ENCODE data around the gene CACNA1E.

The CACNA1E gene

DNA sequence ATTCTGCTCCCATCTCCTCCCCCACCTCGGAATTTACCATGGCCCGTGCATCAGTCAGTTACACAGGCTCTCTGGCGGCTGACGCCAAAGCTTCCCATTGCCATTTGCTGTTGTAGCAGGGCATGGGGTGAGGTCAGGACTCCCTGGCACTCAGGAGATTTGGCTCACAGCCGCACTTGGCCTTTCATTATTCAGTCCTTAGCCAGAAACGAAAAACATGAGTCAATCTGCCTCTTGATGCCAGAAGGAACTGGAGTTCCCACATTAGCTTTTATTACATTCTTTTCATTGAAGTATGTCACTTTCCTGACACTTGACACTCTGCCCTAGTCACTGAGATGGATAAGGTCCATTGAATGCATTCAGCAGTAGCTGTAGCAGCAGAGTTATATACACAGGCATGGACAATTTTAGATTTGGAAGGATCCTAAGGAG lies 260.6 kb downstream of the CACNA1E start:
- H3K27ac ChIP-seq = no peak overlapping the region

DNA sequence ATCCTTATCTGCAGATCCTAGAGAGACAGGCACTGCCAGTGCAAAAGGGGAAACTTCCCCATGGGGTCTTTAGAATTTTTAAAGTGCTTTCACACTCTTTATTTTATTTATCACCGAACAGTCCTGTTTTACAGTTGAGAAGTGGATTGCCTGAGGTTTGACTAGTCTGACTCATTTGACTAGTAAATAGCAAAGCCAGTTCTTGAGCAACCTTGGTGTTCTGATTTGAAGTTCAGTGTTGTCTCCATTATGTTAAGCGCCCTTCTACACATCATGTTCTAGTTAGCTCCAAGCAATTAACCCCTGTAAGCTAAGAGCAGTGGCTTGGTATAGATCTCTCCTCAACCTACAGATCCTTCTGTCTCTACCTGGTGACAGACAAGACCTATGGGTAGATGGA lies 262.9 kb downstream of the CACNA1E start:
- TF ChIP-seq, protein P1, sequence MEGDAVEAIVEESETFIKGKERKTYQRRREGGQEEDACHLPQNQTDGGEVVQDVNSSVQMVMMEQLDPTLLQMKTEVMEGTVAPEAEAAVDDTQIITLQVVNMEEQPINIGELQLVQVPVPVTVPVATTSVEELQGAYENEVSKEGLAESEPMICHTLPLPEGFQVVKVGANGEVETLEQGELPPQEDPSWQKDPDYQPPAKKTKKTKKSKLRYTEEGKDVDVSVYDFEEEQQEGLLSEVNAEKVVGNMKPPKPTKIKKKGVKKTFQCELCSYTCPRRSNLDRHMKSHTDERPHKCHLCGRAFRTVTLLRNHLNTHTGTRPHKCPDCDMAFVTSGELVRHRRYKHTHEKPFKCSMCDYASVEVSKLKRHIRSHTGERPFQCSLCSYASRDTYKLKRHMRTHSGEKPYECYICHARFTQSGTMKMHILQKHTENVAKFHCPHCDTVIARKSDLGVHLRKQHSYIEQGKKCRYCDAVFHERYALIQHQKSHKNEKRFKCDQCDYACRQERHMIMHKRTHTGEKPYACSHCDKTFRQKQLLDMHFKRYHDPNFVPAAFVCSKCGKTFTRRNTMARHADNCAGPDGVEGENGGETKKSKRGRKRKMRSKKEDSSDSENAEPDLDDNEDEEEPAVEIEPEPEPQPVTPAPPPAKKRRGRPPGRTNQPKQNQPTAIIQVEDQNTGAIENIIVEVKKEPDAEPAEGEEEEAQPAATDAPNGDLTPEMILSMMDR (conservative IDR thresholded peaks at IDR 0.05) = no peak
- no peak for TF ChIP-seq ZFX (IDR thresholded peaks at IDR 0.05)
- no peak overlapping the region for H3K27ac ChIP-seq

More for the DNA sequence above, 260.6 kb downstream of the CACNA1E start:
- TF ChIP-seq, protein P1 (conservative IDR thresholded peaks at IDR 0.05) = no peak
- TF ChIP-seq ZFX (IDR thresholded peaks at IDR 0.05) = no peak

DNA sequence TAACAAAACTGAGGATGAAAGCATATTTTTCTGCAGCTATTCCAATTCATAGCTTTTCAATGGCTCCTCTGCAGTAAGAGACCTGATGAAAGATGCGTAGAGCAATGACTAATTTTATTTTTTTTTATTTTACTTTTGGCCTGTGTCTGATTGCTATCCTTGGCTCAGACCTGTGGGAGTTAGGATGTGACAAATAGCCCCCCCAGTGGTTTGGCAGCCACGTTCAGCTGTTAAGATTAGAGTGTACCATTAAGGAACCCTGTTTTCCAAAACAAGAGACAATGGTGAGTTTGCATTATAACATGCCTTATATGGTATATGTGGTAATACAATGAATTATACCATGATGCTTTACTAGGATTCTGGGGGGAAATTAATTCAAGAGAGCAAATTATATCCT lies 264.7 kb downstream of the CACNA1E start:
- H3K27ac ChIP-seq = no peak overlapping the region
- TF ChIP-seq ZFX (IDR thresholded peaks at IDR 0.05) = no peak
- TF ChIP-seq, protein P1 (conservative IDR thresholded peaks at IDR 0.05) = no peak

DNA sequence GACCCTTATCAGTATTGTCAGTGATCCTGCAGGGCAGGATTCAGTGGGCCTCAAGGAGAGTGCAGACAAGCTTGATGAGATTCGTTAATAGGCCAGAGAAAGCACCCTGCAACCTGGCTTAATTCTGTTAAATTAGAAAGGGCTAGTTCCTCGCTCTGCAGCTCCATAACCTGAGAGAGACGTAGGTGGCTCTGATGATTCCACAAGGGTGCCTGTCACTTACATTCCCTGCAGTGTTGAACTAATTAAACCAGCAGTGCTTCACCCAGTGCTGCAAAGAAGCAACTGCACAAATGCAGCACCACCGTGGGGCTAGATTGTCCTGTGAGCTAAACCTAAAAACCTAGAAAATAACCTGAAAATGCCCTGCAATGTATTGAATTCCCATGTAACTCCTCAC lies 270.8 kb downstream of the CACNA1E start:
- TF ChIP-seq, protein P1 (conservative IDR thresholded peaks at IDR 0.05) = no peak
- TF ChIP-seq ZFX (IDR thresholded peaks at IDR 0.05) = no peak
- H3K27ac ChIP-seq = no peak overlapping the region

DNA sequence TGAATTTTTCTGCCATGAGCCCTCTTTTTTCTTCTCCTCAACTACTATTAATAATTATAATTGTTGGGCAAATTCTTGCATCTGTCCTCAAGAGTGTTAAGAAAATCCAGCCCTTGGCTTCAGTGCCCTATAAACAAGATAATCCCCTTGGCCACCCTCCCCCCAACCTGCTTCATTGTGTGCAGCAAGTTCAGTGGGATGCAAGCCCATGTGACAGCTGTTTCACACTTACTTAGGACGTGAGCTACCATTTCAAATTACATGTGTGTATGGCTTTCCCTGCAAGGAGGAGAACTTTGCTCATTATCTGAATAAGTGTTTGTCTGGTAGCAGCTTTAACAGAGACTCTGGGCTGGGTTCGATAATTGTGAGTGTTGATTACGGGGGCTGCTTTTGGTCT lies 276.2 kb downstream of the CACNA1E start:
- H3K27ac ChIP-seq = no peak overlapping the region
- TF ChIP-seq, protein P1 (conservative IDR thresholded peaks at IDR 0.05) = no peak
- no peak for TF ChIP-seq ZFX (IDR thresholded peaks at IDR 0.05)

DNA sequence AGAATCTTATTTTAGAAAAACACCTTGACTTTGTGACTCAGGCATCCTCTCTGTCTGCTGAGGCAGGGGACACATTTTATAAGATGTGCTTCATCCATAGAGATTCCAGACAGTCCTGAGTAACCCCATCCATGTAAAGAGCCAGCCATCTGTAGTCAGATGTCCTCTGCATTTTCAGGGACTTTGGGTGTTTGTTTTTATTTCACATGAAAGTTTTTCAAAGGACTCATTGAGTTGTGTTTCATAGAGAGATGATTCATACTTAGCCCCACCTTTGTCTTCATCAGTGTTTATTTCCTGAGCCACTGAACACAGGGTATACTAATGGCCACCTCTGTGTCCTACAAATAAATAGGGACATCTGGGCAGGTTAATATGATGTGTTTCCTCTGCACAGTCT lies 280.4 kb downstream of the CACNA1E start:
- H3K27ac ChIP-seq = no peak overlapping the region
- no peak for TF ChIP-seq ZFX (IDR thresholded peaks at IDR 0.05)
- TF ChIP-seq, protein P1 (conservative IDR thresholded peaks at IDR 0.05) = no peak

DNA sequence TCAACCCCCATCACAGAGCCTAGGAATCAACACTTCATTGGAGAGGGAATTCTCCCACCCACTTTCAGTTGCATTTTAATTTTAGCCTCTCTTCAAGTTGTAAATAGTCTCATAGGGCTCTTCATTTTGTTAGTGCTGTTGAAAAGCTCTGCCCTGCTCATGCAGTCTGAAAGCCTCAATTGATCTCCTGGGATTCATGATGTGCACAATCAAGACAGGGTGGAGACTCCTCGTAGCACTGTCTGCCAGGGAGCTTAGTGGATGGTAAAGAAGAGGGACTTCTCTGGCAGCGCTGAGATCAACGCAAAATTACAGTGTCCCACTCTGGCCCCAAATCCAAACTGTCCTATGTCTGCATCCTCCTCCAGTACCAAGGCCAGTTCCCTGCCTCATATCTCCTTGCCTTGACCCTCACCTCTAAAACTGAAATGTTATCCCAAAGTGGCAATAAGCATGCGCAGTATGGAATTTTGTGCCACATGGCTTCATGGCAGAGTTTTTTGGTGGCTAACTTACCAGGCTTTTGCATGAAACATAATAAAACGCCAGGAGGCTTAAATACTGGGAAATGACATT lies 282.2 kb downstream of the CACNA1E start:
- no peak overlapping the region for H3K27ac ChIP-seq
- TF ChIP-seq ZFX (IDR thresholded peaks at IDR 0.05) = no peak
- TF ChIP-seq, protein P1 (conservative IDR thresholded peaks at IDR 0.05) = no peak
